Measurements from ENCODE around the gene CHCHD3. TPM values are rescaled to one million over a fixed set of nuclear protein-coding genes. Genes with fewer than 3 reads are reported as not detected.

The CHCHD3 gene
- total RNA-seq, 2 experiments from 2014 or later: 21.6 to 21.7 TPM

DNA sequence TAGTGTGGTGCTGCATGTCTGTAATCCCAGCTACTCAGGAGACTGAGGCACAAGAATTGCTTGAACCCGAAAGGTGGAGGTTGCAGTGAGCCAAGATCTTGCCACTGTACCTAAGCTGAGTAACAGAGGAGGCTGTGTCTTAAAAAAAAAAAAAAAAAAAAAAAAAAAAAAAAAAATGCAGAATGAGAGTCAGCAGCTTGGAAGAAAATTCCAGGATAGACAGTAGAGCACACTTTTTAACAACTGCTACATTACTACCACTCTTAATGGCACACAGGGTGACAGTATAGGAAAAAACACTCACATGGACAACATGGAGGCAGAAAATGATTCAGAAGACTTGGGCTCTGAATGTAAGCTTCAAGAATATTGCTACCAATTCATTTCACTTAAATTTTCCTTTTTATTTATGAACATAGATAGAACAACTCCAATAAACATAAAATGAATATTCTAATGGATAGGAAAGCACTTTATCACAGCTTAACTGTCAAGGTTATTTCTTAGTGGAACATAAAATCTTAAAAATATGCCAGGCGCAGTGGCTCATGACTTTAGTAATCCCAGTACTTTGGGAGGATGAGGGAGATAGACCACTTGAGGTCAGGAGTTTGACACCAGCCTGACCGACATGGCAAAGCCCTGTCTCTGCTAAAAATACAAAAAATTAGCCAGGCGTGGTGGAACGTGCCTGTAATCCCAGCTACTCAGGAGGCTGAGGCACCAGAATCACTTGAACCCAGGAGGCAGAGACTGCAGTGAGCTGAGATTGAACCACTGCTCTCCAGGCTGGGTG, 31.5 kb downstream of the CHCHD3 start:
- H3K4me3 ChIP-seq (ENCODE audit: low read length): no peak overlapping the region
- ChIA-PET CTCF (interaction anchor here (0.6 to 0.7 kb wide), 2 partner anchors 17 to 67 kb away, joined by 3 read pairs; no protein-coding TSS in a partner anchor), POLR2A (no interaction called here)
- H3K36me3 ChIP-seq (ENCODE audit: insufficient read depth, low read length): no peaks in the 10 kb centered on the region
- no peaks in the 10 kb centered on the region for H3K27me3 Mint-ChIP-seq
- H3K27me3 ChIP-seq (ENCODE audit: control insufficient read depth in 1 of 2, insufficient read depth in 2 of 2, low read length in 2 of 2): no peaks in the 10 kb centered on the region
- no peaks in the 10 kb centered on the region for H3K9me3 Mint-ChIP-seq
- no peak overlapping the region for H3K27ac Mint-ChIP-seq
- DNase-seq (no peak), ATAC-seq (ENCODE audit: poor library complexity) (no peak)
- TF ChIP-seq, protein P1, sequence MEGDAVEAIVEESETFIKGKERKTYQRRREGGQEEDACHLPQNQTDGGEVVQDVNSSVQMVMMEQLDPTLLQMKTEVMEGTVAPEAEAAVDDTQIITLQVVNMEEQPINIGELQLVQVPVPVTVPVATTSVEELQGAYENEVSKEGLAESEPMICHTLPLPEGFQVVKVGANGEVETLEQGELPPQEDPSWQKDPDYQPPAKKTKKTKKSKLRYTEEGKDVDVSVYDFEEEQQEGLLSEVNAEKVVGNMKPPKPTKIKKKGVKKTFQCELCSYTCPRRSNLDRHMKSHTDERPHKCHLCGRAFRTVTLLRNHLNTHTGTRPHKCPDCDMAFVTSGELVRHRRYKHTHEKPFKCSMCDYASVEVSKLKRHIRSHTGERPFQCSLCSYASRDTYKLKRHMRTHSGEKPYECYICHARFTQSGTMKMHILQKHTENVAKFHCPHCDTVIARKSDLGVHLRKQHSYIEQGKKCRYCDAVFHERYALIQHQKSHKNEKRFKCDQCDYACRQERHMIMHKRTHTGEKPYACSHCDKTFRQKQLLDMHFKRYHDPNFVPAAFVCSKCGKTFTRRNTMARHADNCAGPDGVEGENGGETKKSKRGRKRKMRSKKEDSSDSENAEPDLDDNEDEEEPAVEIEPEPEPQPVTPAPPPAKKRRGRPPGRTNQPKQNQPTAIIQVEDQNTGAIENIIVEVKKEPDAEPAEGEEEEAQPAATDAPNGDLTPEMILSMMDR (IDR thresholded peaks at IDR 0.05): no peak
- H3K36me3 Mint-ChIP-seq (ENCODE audit: low read depth): peaks cover 16% of the 10 kb centered on the region
- intact Hi-C loops (cut with DNase I, micrococcal nuclease): no loop called here
- H3K4me1 Mint-ChIP-seq (ENCODE audit: low read depth): peaks cover 40% of the 10 kb centered on the region
- H3K27ac ChIP-seq (ENCODE audit: low read depth in 1 of 2, low read length in 2 of 2): no peak overlapping the region
- no peak overlapping the region for H3K4me3 Mint-ChIP-seq
- H3K9me3 ChIP-seq (ENCODE audit: control insufficient read depth in 1 of 2, insufficient read depth in 1 of 2, low read length in 2 of 2): no peaks in the 10 kb centered on the region
- no peaks in the 10 kb centered on the region for H3K4me1 ChIP-seq (ENCODE audit: insufficient read depth, low read length)

DNA sequence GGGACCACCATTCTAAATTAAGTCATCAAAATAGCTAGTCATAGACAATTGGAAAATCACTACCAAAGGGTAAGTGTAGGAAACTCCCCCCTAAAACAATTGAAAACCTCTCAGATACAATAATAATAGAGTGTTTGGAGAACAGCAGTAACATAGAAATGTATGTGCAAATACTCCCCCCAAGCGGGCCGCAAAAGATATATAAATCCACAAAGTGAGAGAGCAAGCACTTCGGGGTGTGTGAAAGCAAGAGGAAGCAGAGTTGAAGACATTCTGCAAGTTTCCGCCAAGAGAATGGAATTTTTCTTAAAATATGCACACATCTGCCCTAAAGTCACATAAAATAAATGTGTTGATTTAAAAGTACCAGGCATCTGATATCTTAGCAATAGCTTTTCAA, 33.3 kb downstream of the CHCHD3 start:
- Mint-ChIP-seq H3K27ac (no peak overlapping the region), H3K4me1 (ENCODE audit: low read depth) (peaks cover 33% of the 10 kb centered on the region), H3K27me3 (no peaks in the 10 kb centered on the region), H3K9me3 (no peaks in the 10 kb centered on the region), H3K36me3 (ENCODE audit: low read depth) (peaks cover 24% of the 10 kb centered on the region), H3K4me3 (no peak overlapping the region)
- H3K27me3 ChIP-seq (ENCODE audit: control insufficient read depth in 1 of 2, insufficient read depth in 2 of 2, low read length in 2 of 2): no peaks in the 10 kb centered on the region
- no peak overlapping the region for H3K27ac ChIP-seq (ENCODE audit: low read depth in 1 of 2, low read length in 2 of 2)
- H3K9me3 ChIP-seq (ENCODE audit: control insufficient read depth in 1 of 2, insufficient read depth in 1 of 2, low read length in 2 of 2): no peaks in the 10 kb centered on the region
- ATAC-seq (ENCODE audit: poor library complexity) (no peak), DNase-seq (no peak)
- ChIA-PET POLR2A (no interaction called here), CTCF (no interaction called here)
- intact Hi-C loops (cut with DNase I, micrococcal nuclease): no loop called here
- H3K36me3 ChIP-seq (ENCODE audit: insufficient read depth, low read length): no peaks in the 10 kb centered on the region
- H3K4me3 ChIP-seq (ENCODE audit: low read length): no peak overlapping the region
- TF ChIP-seq, protein P1 (IDR thresholded peaks at IDR 0.05): no peak
- H3K4me1 ChIP-seq (ENCODE audit: insufficient read depth, low read length): no peaks in the 10 kb centered on the region

DNA sequence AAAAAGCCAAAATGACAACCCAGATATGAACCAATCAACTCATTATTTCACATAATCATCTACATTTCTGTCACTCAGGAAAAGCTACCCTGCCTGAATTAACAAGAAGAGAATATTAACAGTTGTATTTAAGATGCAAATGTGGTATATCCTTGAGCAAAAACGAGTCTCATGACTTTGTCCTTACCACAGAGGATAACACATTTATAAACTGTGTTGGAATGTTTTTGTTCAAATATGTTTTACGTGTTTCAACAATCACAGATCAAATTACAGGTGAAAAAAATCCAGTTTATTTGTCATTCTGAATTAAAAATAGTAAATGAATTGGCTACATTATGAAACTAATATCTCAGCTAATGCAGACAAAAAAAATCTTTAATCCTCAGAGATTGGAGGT, 34.6 kb downstream of the CHCHD3 start:
- H3K27ac Mint-ChIP-seq: no peak overlapping the region

More for the DNA sequence above, 34.6 kb downstream of the CHCHD3 start:
- ChIA-PET CTCF (no interaction called here), POLR2A (no interaction called here)
- Mint-ChIP-seq H3K4me1 (ENCODE audit: low read depth) (peaks cover 21% of the 10 kb centered on the region), H3K27me3 (no peaks in the 10 kb centered on the region), H3K9me3 (no peaks in the 10 kb centered on the region), H3K4me3 (no peak overlapping the region), H3K36me3 (ENCODE audit: low read depth) (peaks cover 24% of the 10 kb centered on the region)
- TF ChIP-seq, protein P1 (IDR thresholded peaks at IDR 0.05): no peak
- intact Hi-C loops (cut with DNase I, micrococcal nuclease): no loop called here
- no peak overlapping the region for H3K27ac ChIP-seq (ENCODE audit: low read depth in 1 of 2, low read length in 2 of 2)
- no peaks in the 10 kb centered on the region for H3K36me3 ChIP-seq (ENCODE audit: insufficient read depth, low read length)
- H3K9me3 ChIP-seq (ENCODE audit: control insufficient read depth in 1 of 2, insufficient read depth in 1 of 2, low read length in 2 of 2): no peaks in the 10 kb centered on the region
- no peaks in the 10 kb centered on the region for H3K27me3 ChIP-seq (ENCODE audit: control insufficient read depth in 1 of 2, insufficient read depth in 2 of 2, low read length in 2 of 2)
- no peaks in the 10 kb centered on the region for H3K4me1 ChIP-seq (ENCODE audit: insufficient read depth, low read length)
- DNase-seq: no peak
- no peak overlapping the region for H3K4me3 ChIP-seq (ENCODE audit: low read length)
- ATAC-seq (ENCODE audit: poor library complexity): no peak
